OCI-LY7 (cell line): ENCODE measurements around the gene ARGLU1. TPM values are rescaled to one million over a fixed set of nuclear protein-coding genes. Genes with fewer than 3 reads are reported as not detected.

ENCODE experiments used
- BruUV-seq: library from RNA; stranded (reverse); fragments of 400-500 nt; replicated peaks from 2 replicates; lab custom pipeline; 2021; lab: Mats Ljungman, UMichigan
- CTCF ChIA-PET: fragments of 300-600 bp; sonication (Branson Sonifier 250); formaldehyde crosslinking; loops from one replicate; lab custom pipeline; 2022; ENCODE audit warnings: antibody characterized with exemption; ENCODE audit not compliant: unreplicated experiment; lab: Charles Lee
- POLR2A ChIA-PET: fragments of 300-600 bp; sonication (Branson Sonifier 250); formaldehyde crosslinking; loops from one replicate; lab custom pipeline; 2022; ENCODE audit warnings: antibody characterized with exemption; lab: Charles Lee
- DNase-seq: peaks from one replicate; pipeline ENCODE4 v3.0.0-alpha.2; 2015; ENCODE audit warnings: low spot score
- H2AFZ ChIP-seq: fragments of 200-600 bp; sonication (generic), shearing (Covaris generic); 2 replicates; pipeline ENCODE4 v1.6.1; 2014; ENCODE audit warnings: mild to moderate bottlenecking, antibody characterized with exemption, low read length, moderate library complexity
- H3K27ac ChIP-seq: fragments of 200-600 bp; sonication (generic); 2 replicates; pipeline ENCODE4 v1.5.1; 2014; ENCODE audit warnings: mixed run types, low read depth, mild to moderate bottlenecking, moderate library complexity, low read length, inconsistent platforms; ENCODE audit not compliant: poor library complexity, severe bottlenecking
- H3K36me3 ChIP-seq: fragments of 200-600 bp; sonication (generic); 2 replicates; pipeline ENCODE4 v1.6.1; 2014; ENCODE audit warnings: mild to moderate bottlenecking, antibody characterized with exemption, low read length, moderate library complexity, mixed read lengths; ENCODE audit not compliant: insufficient read depth
- H3K4me1 ChIP-seq: fragments of 200-600 bp; sonication (generic); 2 replicates; pipeline ENCODE4 v1.5.1; 2014; ENCODE audit warnings: mild to moderate bottlenecking, low read length; ENCODE audit not compliant: insufficient read depth, poor library complexity, severe bottlenecking
- H3K4me2 ChIP-seq: fragments of 200-600 bp; sonication (generic); 2 replicates; pipeline ENCODE4 v1.6.1; 2014; ENCODE audit warnings: mild to moderate bottlenecking, low read length
- H3K4me3 ChIP-seq: fragments of 200-600 bp; sonication (generic); 2 replicates; pipeline ENCODE4 v1.5.1; 2014; ENCODE audit warnings: mild to moderate bottlenecking, low read depth, low read length; ENCODE audit not compliant: poor library complexity, severe bottlenecking
- H3K79me2 ChIP-seq: fragments of 200-600 bp; sonication (generic); 2 replicates; pipeline ENCODE4 v1.6.1; 2016; ENCODE audit warnings: low read depth, mild to moderate bottlenecking, low read length, moderate library complexity, mixed read lengths; ENCODE audit not compliant: insufficient read depth
- H3K9me2 ChIP-seq: fragments of 200-600 bp; sonication (generic); 2 replicates; pipeline ENCODE4 v1.6.1; 2016; ENCODE audit warnings: mild to moderate bottlenecking, low read length, mixed read lengths; ENCODE audit not compliant: insufficient read depth
- H3K9me3 ChIP-seq: fragments of 200-600 bp; sonication (generic); 2 replicates; pipeline ENCODE4 v1.6.1; 2014; ENCODE audit warnings: mild to moderate bottlenecking, mixed run types, low read length, mixed read lengths
- H4K20me1 ChIP-seq: fragments of 200-600 bp; sonication (generic); 2 replicates; pipeline ENCODE4 v1.6.1; 2014; ENCODE audit warnings: mild to moderate bottlenecking, antibody characterized with exemption, low read length, moderate library complexity, mixed read lengths; ENCODE audit not compliant: insufficient read depth
- CTCF ChIP-seq: fragments of 200-600 bp; sonication (generic); conservative IDR thresholded peaks from 2 replicates; pipeline ENCODE4 v1.5.1; 2014; ENCODE audit warnings: mild to moderate bottlenecking, antibody characterized with exemption, low read length, moderate library complexity, mixed read lengths
- EZH2phosphoT487 ChIP-seq: fragments of 200-600 bp; sonication (generic); IDR thresholded peaks from 2 replicates; pipeline ENCODE4 v1.6.1; 2018; ENCODE audit warnings: low read depth, borderline replicate concordance, mild to moderate bottlenecking, mixed run types, antibody characterized with exemption, low read length, moderate library complexity, mixed read lengths
- intact Hi-C: fragments of 100-400 bp; cut with micrococcal nuclease; formaldehyde crosslinking; loops from one replicate; pipeline ENCODE4 v1.10.0; 2022; ENCODE audit not compliant: unreplicated experiment
- total RNA-seq, 2 experiments: library from RNA; depleted of rRNA in 1 of 2; stranded (reverse); fragments of >200 nt in 1 of 2; shearing (Covaris generic) in 1 of 2; gene quantifications; 2 replicates each; pipeline ENCODE4 v1.2.3, GENCODE V29; 2014 to 2022

The ARGLU1 gene
- total RNA-seq, 2 experiments from 2014 or later: 71.6 to 71.9 TPM

- TF ChIP-seq EZH2phosphoT487 (no peak), CTCF (no peak)
- peaks cover 4% of the 10 kb centered on the region; the same call in 1 of the 2 replicates for H3K79me2 ChIP-seq
- H3K4me1 ChIP-seq: peaks cover 6% of the 10 kb centered on the region
- no peak overlapping the region for H3K4me3 ChIP-seq
- no peak overlapping the region for H3K4me2 ChIP-seq
- no peaks in the 10 kb centered on the region for H4K20me1 ChIP-seq
- no peak overlapping the region for H3K27ac ChIP-seq
- BruUV-seq: no TSS peak
- H3K9me3 ChIP-seq: no peaks in the 10 kb centered on the region; the same call in 1 of the 2 replicates
- intact Hi-C loops: no loop called here
- no peak for DNase-seq
- H3K36me3 ChIP-seq: no peaks in the 10 kb centered on the region; the same call in 1 of the 2 replicates
- H2AFZ ChIP-seq: no peak overlapping the region
- CTCF ChIA-PET: no interaction called here
- no peaks in the 10 kb centered on the region for H3K9me2 ChIP-seq
- POLR2A ChIA-PET: interaction anchor here (0.6 kb wide), 1 partner anchor 504 kb away, joined by 3 read pairs; no protein-coding TSS in a partner anchor
These were observed 5.4 kb upstream of the ARGLU1 start for GRCh38 chr13:106573284-106573846.

- CTCF ChIA-PET: no interaction called here
- POLR2A ChIA-PET: interaction anchor here (0.7 to 1.3 kb wide), 2 partner anchors 8 to 404 kb away, joined by 3 read pairs; no protein-coding TSS in a partner anchor
- no TSS peak for BruUV-seq
- Histone ChIP-seq H3K4me1 (peaks cover 11% of the 10 kb centered on the region), H3K9me3 (no peaks in the 10 kb centered on the region; the same call in 1 of the 2 replicates), H3K79me2 (peaks cover 31% of the 10 kb centered on the region), H3K36me3 (peaks cover 11% of the 10 kb centered on the region), H3K9me2 (no peaks in the 10 kb centered on the region), H3K4me2 (no peak overlapping the region), H3K27ac (no peak overlapping the region), H2AFZ (no peak overlapping the region), H4K20me1 (peaks cover 16% of the 10 kb centered on the region), H3K4me3 (no peak overlapping the region)
- TF ChIP-seq EZH2phosphoT487 (no peak), CTCF (no peak)
- intact Hi-C loops: no loop called here
- DNase-seq: no peak
These were observed 2.4 kb upstream of the ARGLU1 start for GRCh38 chr13:106570299-106570852.
